ENCODE data around the gene HNRNPC.
"Not testable (repeated sequence)": the region's sequence is repeated elsewhere in the genome, so short reads cannot be mapped to it uniquely, and the experiment has no call there.

HNRNPC gene

DNA sequence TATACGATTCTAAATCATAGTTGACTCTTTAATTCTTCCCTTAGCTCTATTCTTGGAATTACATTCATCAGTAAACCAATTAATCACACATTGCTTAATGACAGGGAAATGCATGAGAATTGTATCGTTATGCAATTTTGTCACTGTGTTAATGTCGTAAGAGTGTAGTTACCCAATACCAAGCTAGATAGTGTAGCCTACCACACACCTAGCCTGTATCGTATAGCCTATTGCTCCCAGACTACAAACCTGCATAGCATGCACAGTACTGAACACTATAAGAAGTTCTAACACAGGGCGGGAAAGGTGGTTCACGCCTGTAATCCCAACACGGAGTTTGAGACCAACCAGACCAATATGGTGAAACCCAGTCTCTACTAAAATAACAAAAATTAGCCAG is 24.7 kb downstream of the HNRNPC start:
- no peak for DNase-seq

GRCh38 chr14:21241218-21241819 is 27.9 kb downstream of the HNRNPC start:
- DNase-seq: no peak

DNA sequence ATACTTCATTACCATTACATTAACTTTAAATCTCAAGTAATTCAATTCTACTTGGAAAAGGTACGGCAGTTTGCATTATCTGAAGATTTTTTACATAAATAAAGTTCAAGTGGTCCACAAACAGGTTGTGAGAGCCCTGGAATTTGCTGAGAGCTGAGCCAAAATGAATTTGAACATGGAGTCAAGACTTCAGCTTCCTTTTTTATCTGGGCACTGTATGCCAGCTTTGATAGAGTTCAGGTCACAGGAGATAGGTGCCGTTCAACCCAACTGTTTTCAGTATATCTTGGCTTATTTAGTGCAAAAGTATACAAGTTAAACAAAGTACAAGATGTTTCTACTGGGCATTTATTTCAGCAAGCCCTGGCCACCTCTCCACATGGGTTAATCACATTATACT is 28.8 kb downstream of the HNRNPC start:
- DNase-seq: no peak

DNA sequence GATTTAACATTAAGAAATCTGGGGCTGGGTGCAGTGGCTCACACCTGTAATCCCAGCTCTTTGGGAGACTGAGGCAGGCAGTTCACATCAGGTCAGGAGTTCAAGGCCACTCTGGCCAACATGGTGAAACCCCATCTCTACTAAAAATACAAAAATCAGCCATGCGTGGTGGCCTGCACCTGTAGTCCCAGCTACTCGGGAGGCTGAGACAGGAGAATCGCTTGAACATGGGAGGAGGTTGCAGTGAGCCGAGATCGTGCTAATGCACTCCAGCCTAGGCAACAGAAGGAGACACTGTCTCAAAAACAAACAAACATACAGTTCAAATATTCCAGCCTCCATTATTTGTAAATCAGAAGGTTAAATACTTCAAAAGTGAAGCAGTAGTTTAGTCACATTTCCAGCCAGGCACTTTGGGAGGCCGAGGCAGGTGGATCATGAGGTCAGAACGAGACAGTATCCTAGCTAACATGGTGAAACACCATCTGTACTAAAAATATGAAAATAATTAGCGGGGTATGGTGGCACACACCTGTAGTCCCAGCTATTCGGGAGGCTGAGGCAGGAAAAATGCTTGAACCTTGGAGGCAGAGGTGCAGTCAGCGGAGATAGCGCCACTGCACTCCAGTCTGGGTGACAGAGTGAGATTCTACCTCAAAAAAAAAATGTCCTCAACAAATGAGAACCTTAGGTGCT is 30.3 kb downstream of the HNRNPC start:
- DNase-seq: no peak

DNA sequence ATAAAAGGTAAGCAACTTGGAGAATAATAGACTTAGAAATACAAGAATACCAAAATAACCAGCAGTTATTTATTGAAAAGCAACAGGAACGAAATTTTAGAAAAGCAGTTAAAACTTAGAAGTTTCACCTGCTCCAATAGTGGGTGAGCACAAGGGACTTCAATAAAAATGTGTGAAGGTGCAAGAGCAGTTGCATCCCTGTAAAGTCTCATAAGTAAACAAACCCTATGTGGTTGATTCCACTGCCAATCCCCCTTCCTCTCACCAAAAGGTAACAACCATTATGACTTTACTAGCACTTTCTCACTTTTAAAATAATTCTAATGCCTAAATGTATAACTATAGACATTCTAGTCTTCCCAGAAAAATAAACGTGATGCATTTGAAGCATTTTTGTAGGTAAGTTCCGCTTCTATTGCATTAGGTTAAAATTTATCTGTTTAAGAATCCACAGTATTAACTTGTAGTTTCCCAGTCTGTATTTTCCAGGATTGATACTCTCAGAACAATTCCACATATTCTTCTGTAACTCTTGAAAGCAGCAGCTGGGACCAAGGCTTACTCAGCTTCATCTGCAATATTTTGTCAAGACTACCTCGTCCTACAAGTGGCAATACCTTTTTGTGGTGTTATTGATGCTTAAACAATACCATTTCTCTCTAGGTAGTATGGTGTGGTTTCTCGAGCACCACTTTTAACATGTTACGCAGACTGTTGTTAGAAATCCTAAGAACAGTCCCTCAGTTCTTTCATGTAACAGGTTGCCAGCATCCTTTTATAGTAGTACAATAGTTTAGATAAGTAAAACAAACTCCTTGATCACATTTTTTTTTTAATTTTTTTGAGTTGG is 32.1 kb downstream of the HNRNPC start:
- no peak for DNase-seq

GRCh38 chr14:21234112-21234511 is 35.1 kb downstream of the HNRNPC start:
- DNase-seq: no peak

DNA sequence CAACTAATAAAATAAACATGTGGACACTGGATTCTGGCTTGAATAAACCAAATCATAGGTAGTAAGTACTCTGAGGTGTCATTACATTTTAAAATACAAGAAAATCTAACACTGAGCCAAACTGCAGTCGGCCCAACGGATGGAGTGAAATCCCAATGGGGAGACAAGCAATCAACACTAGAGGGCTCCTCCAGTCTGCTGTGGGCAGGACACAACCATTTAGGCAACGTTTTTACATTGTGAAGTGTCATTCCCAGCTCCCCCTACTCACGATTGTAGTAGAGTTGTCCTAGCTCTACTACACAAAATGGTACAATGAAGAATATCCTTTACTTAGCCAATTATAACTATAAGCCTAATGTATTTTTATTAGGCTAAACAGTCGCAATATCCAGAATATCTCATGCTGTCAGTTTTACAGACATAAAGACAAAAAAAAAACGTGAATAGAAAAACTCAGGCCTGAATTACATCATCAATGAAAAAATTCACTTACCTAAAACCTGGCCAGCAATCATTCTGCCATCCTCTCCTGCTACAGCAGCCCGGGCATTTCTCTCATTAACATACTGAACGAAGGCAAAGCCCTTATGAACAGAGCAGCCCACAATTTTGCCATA is 35.7 kb downstream of the HNRNPC start:
- no peak for DNase-seq

DNA sequence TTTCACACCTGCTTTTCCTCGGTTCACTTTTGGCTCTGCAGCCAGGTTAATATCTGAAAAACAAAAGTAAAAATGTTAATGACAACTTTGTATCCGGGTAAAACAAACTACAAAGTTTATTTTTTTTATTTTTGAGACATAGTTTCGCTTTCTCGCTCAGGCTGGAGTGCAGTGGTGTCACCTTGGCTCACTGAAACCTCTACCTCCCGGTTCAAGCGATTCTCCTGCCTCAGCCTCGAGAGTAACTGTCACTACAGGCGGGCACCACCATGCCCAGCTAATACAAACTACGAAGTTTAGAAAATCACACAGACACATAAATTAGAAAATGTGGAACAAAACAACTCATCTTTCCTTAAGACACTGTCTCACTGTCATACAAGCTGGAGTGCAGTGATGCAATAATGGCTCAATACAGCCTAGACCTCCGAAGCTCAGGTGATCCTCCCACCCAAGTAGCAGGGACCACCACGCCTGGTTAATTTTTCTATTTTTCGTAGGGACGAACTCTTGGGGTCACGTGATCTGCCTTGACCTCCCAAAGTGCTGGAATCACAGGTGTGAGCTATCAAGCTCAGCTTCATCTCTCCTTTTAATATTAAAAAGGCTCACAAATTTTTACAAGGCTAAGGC is 38.1 kb downstream of the HNRNPC start:
- no peak for DNase-seq

DNA sequence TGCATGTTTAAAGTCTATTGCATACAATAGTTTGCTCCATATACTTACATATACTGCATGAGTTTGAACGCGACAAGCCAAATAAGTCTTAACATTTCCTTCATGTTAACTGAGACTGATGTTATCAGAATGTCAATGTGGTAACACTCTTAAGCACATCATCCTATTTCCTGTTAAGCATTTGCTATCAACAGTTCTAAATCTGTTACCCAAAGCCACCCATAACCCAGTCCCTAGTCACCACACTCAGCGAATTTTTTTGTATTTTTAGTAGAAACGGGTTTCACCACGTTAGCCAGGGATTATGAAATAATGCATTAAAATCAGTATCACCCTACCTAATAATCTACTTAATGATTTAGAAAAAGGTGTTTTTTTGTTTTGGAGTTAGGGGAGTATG is 39.4 kb downstream of the HNRNPC start:
- no peak for DNase-seq

DNA sequence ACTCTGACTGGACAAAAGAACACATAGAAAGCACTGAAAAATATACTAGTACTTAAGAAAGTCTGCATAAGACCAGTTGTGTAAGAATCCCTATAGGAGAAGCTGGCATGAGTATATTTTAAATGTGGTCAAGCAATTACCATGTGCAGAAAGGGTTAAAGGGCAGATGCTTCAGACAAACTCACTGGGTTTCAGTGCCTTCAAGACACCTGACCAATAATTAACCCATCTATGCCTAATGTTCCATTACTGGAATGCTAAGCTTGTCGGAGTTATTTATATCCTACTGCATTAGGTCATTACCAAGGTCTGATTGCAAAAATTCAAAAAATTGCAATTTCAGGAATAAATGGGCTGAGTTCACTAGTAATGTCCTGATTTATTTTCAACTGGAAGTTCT is 41.3 kb downstream of the HNRNPC start:
- DNase-seq: no peak

- no peak for DNase-seq
Observed at GRCh38 chr14:21227150-21227549, 42.1 kb downstream of the HNRNPC start.

DNA sequence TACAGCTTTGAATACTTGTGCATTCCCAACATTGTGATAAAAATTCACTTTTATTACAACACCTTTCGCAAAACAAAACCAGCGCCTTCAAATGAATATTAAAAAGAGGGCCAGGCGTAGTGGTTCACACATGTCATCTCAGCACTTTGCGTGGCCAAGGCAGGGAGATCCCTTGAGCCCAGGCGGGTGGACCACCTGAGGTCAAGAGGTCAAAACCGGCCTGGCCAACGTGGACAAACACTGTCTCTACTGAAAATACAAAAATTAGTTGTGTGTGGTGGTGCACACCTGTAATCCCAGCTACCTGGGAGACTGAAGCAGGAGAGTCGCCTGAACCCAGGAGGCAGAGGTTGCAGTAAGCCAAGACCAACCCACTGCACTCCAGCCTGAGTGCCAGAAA is 42.8 kb downstream of the HNRNPC start:
- no peak for DNase-seq

GRCh38 chr14:21225164-21225563 is 44.1 kb downstream of the HNRNPC start:
- DNase-seq: not testable (repeated sequence)

GRCh38 chr14:21220874-21221477 is 48.3 kb downstream of the HNRNPC start:
- DNase-seq: no peak

DNA sequence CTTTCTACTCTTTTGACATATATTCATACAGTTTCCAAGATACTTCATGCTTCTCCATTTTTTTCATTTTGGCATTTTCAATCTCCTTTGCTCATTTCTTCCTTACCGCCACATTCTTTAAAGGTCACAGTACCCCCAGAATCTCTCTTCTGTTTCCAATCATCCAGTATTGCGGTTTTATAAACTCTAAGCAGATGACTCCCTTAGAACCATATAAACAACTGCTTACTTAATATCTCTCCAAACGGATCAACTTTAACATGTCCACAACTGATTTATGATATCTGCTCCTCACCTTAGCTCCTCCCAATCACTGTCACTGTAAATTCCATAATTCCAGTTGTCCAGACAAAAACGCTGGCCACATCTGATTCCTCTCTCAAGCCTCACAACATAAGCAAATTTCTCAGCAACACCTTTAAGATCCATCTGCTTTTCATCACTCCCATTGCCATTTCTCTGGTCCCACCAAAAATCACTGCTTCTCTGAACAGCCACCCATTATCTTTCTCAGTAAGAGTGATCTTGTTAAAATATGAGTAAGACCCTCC is 49.6 kb downstream of the HNRNPC start:
- no peak for DNase-seq

DNA sequence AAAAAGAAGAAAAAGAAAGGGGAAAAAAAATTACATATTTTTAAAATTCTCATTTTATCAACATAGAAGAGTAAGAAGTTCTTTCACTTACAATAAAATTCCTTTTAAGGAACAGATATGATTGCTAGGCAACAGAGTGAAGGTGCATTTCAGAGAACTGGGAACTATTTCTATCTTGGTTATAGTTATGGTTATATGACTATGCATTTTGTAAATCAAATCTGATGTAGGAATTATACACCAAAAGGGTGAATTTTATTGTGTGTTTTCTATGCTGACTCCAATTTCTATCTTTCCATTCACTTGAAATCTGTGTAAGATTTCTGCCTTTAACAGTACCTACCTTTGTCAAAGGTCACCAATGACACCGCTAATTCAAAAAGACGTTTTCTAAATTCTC is 50.1 kb downstream of the HNRNPC start:
- DNase-seq: no peak

- no peak for DNase-seq
Observed at GRCh38 chr14:21215879-21216251, 53.4 kb downstream of the HNRNPC start.

- no peak for DNase-seq
Observed at GRCh38 chr14:21215130-21215878, 53.9 kb downstream of the HNRNPC start.

GRCh38 chr14:21213652-21214051 is 55.6 kb downstream of the HNRNPC start:
- no peak for DNase-seq

- not testable (repeated sequence) for DNase-seq
Observed at GRCh38 chr14:21212824-21213223, 56.4 kb downstream of the HNRNPC start.

GRCh38 chr14:21211509-21211908 is 57.7 kb downstream of the HNRNPC start:
- DNase-seq: no peak

DNA sequence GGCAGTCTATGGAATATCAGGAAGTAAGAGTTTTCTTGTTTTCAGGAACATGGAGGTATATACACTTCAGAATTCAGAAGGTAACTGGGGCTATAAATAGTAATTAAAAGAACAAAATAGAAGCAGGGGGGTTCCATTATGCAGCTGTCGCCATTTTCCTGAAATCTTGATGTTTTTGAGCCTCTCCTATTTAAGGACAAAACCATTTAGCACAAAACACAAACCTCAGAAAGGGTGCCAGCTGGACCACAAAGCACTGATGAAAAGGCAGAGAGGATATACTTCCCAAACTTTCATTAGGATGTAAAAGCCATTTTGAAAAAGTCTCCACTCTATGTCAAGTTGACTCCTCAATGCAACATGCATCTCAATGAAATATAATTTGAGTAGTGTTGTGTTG is 59.2 kb downstream of the HNRNPC start:
- no peak for DNase-seq
